ENCODE measurements around the gene MIOX. TPM values are rescaled to one million over a fixed set of nuclear protein-coding genes. Genes with fewer than 3 reads are reported as not detected.

The MIOX gene
- total RNA-seq, 1 experiment from 2014 or later = 0.32 TPM

DNA sequence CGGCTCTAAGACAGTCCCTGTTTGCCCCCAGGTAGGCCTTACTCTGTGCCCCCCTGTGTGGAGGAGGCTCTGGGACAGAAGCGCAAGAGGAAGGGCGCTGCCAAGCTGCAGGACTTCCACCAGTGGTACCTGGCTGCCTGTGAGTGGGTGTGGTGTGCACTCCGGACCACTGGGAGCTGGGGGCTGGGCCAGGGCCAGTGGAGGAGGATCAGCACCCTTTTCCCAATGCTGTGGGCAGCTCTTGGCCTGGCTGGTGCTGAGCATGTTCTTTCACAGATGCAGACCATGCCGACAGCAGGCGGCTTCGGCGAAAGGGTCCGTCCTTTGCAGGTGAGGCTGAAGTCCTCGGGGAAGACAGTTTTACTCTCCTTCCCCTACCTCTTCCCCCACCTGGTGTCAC, 35.1 kb downstream of the MIOX start:
- no peak for TF ChIP-seq EZH2 (IDR thresholded peaks at IDR 0.05; ENCODE audit: borderline replicate concordance, low read depth, low read length, poor library complexity, severe bottlenecking)
- TF ChIP-seq, protein P1, sequence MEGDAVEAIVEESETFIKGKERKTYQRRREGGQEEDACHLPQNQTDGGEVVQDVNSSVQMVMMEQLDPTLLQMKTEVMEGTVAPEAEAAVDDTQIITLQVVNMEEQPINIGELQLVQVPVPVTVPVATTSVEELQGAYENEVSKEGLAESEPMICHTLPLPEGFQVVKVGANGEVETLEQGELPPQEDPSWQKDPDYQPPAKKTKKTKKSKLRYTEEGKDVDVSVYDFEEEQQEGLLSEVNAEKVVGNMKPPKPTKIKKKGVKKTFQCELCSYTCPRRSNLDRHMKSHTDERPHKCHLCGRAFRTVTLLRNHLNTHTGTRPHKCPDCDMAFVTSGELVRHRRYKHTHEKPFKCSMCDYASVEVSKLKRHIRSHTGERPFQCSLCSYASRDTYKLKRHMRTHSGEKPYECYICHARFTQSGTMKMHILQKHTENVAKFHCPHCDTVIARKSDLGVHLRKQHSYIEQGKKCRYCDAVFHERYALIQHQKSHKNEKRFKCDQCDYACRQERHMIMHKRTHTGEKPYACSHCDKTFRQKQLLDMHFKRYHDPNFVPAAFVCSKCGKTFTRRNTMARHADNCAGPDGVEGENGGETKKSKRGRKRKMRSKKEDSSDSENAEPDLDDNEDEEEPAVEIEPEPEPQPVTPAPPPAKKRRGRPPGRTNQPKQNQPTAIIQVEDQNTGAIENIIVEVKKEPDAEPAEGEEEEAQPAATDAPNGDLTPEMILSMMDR (conservative IDR thresholded peaks at IDR 0.05; ENCODE audit: low read depth, low read length) = no peak
- Histone ChIP-seq H3K4me3 (ENCODE audit: low read depth, low read length, poor library complexity, severe bottlenecking) (no peak overlapping the region), H3K27me3 (replicated peaks; ENCODE audit: insufficient read depth, low read depth, low read length, poor library complexity) (no peaks in the 10 kb centered on the region), H3K4me1 (ENCODE audit: insufficient read depth, low read length, poor library complexity, severe bottlenecking) (peaks cover 12% of the 10 kb centered on the region), H3K9me3 (ENCODE audit: low read depth, low read length, poor library complexity, severe bottlenecking) (no peaks in the 10 kb centered on the region), H3K27ac (ENCODE audit: low read depth, low read length, poor library complexity, severe bottlenecking) (no peak overlapping the region), H3K36me3 (ENCODE audit: insufficient read depth, low read length, poor library complexity, severe bottlenecking) (peaks cover 69% of the 10 kb centered on the region)
- BruUV-seq (replicated peaks) = no TSS peak
- CTCF ChIA-PET = no interaction called here
- intact Hi-C loops (cut with micrococcal nuclease; ENCODE audit: unreplicated experiment) = no loop called here
- DNase-seq (ENCODE audit: low spot score) = no peak
- POLR2A ChIA-PET (ENCODE audit: low non-redundant PET) = no interaction called here

GRCh38 chr22:50522208-50522805, 35.6 kb downstream of the MIOX start:
- Histone ChIP-seq H3K4me3 (ENCODE audit: low read depth, low read length, poor library complexity, severe bottlenecking) (no peak overlapping the region), H3K27me3 (replicated peaks; ENCODE audit: insufficient read depth, low read depth, low read length, poor library complexity) (no peaks in the 10 kb centered on the region), H3K36me3 (ENCODE audit: insufficient read depth, low read length, poor library complexity, severe bottlenecking) (peaks cover 63% of the 10 kb centered on the region), H3K4me1 (ENCODE audit: insufficient read depth, low read length, poor library complexity, severe bottlenecking) (peaks cover 14% of the 10 kb centered on the region), H3K9me3 (ENCODE audit: low read depth, low read length, poor library complexity, severe bottlenecking) (no peaks in the 10 kb centered on the region), H3K27ac (ENCODE audit: low read depth, low read length, poor library complexity, severe bottlenecking) (no peak overlapping the region)
- BruUV-seq (replicated peaks) = no TSS peak
- intact Hi-C loops (cut with micrococcal nuclease; ENCODE audit: unreplicated experiment) = no loop called here
- DNase-seq (ENCODE audit: low spot score) = no peak
- ChIA-PET CTCF (no interaction called here), POLR2A (ENCODE audit: low non-redundant PET) (interaction anchor here (0.6 kb wide), 1 partner anchor 14 kb away, joined by 4 read pairs; the partner anchor contains the start of genes LMF2 and NCAPH2)
- no peak for TF ChIP-seq EZH2 (IDR thresholded peaks at IDR 0.05; ENCODE audit: borderline replicate concordance, low read depth, low read length, poor library complexity, severe bottlenecking)
- TF ChIP-seq, protein P1 (conservative IDR thresholded peaks at IDR 0.05; ENCODE audit: low read depth, low read length) = no peak

GRCh38 chr22:50522806-50523438, 36.3 kb downstream of the MIOX start:
- peaks cover 57% of the 10 kb centered on the region for H3K36me3 ChIP-seq (ENCODE audit: insufficient read depth, low read length, poor library complexity, severe bottlenecking)
- TF ChIP-seq, protein P1 (conservative IDR thresholded peaks at IDR 0.05; ENCODE audit: low read depth, low read length) = no peak
- no peak for TF ChIP-seq EZH2 (IDR thresholded peaks at IDR 0.05; ENCODE audit: borderline replicate concordance, low read depth, low read length, poor library complexity, severe bottlenecking)
- H3K4me1 ChIP-seq (ENCODE audit: insufficient read depth, low read length, poor library complexity, severe bottlenecking) = peaks cover 14% of the 10 kb centered on the region
- ChIA-PET CTCF (no interaction called here), POLR2A (ENCODE audit: low non-redundant PET) (no interaction called here)
- no peaks in the 10 kb centered on the region for H3K27me3 ChIP-seq (replicated peaks; ENCODE audit: insufficient read depth, low read depth, low read length, poor library complexity)
- BruUV-seq (replicated peaks) = TSS peak; percentile 20
- H3K9me3 ChIP-seq (ENCODE audit: low read depth, low read length, poor library complexity, severe bottlenecking) = no peaks in the 10 kb centered on the region
- no peak for DNase-seq (ENCODE audit: low spot score)
- intact Hi-C loops (cut with micrococcal nuclease; ENCODE audit: unreplicated experiment) = no loop called here
- no peak overlapping the region for H3K4me3 ChIP-seq (ENCODE audit: low read depth, low read length, poor library complexity, severe bottlenecking)
- no peak overlapping the region for H3K27ac ChIP-seq (ENCODE audit: low read depth, low read length, poor library complexity, severe bottlenecking)
